ENCODE data around the gene TMEM245.
"Not testable (repeated sequence)": the region's sequence is repeated elsewhere in the genome, so short reads cannot be mapped to it uniquely, and the experiment has no call there.

Gene TMEM245

GRCh38 chr9:109083141-109083540, 36.6 kb downstream of the TMEM245 start:
- no peak for TF ChIP-seq POLR2A (IDR thresholded peaks at IDR 0.05; ENCODE audit: low read depth, low read length)
- FAIRE-seq, result peak; percentile 52
- DNase-seq (ENCODE audit: insufficient read length, low spot score), result no peak

GRCh38 chr9:109082091-109082620, 37.6 kb downstream of the TMEM245 start:
- DNase-seq (ENCODE audit: insufficient read length, low spot score) (no peak), FAIRE-seq (no peak)
- TF ChIP-seq POLR2A (IDR thresholded peaks at IDR 0.05; ENCODE audit: low read depth, low read length), result no peak

- DNase-seq (ENCODE audit: insufficient read length, low spot score) (no peak), FAIRE-seq (no peak)
- no peak for TF ChIP-seq POLR2A (IDR thresholded peaks at IDR 0.05; ENCODE audit: low read depth, low read length)
Observed at GRCh38 chr9:109074236-109074889, 45.4 kb downstream of the TMEM245 start.

- DNase-seq (ENCODE audit: insufficient read length, low spot score) (no peak), FAIRE-seq (no peak)
- no peak for TF ChIP-seq POLR2A (IDR thresholded peaks at IDR 0.05; ENCODE audit: low read depth, low read length)
Observed at GRCh38 chr9:109072821-109073435, 46.8 kb downstream of the TMEM245 start.

- no peak for FAIRE-seq
- no peak for DNase-seq (ENCODE audit: insufficient read length, low spot score)
- no peak for TF ChIP-seq POLR2A (IDR thresholded peaks at IDR 0.05; ENCODE audit: low read depth, low read length)
Observed at GRCh38 chr9:109072133-109072692, 47.5 kb downstream of the TMEM245 start.

GRCh38 chr9:109068764-109069163, 51.0 kb downstream of the TMEM245 start:
- FAIRE-seq (no peak), DNase-seq (ENCODE audit: insufficient read length, low spot score) (no peak)
- no peak for TF ChIP-seq POLR2A (IDR thresholded peaks at IDR 0.05; ENCODE audit: low read depth, low read length)

GRCh38 chr9:109064963-109065702, 54.6 kb downstream of the TMEM245 start:
- TF ChIP-seq POLR2A (IDR thresholded peaks at IDR 0.05; ENCODE audit: low read depth, low read length), result no peak
- DNase-seq (ENCODE audit: insufficient read length, low spot score) (peak; percentile 44), FAIRE-seq (peak; percentile 94)

GRCh38 chr9:109063760-109064159, 56.0 kb downstream of the TMEM245 start:
- no peak for DNase-seq (ENCODE audit: insufficient read length, low spot score)
- no peak for TF ChIP-seq POLR2A (IDR thresholded peaks at IDR 0.05; ENCODE audit: low read depth, low read length)
- peak; percentile 48 for FAIRE-seq

GRCh38 chr9:109062543-109062942, 57.2 kb downstream of the TMEM245 start:
- FAIRE-seq (no peak), DNase-seq (ENCODE audit: insufficient read length, low spot score) (no peak)
- TF ChIP-seq POLR2A (IDR thresholded peaks at IDR 0.05; ENCODE audit: low read depth, low read length), result no peak

GRCh38 chr9:109060191-109060590, 59.6 kb downstream of the TMEM245 start:
- FAIRE-seq (peak; percentile 27), DNase-seq (ENCODE audit: insufficient read length, low spot score) (no peak)
- TF ChIP-seq POLR2A (IDR thresholded peaks at IDR 0.05; ENCODE audit: low read depth, low read length), result no peak

- not testable (repeated sequence) for DNase-seq (ENCODE audit: insufficient read length, low spot score); FAIRE-seq
Observed at GRCh38 chr9:109053121-109053520, 66.6 kb downstream of the TMEM245 start.

GRCh38 chr9:109052416-109052815, 67.3 kb downstream of the TMEM245 start:
- no peak for DNase-seq (ENCODE audit: insufficient read length, low spot score)
- FAIRE-seq, result no peak

GRCh38 chr9:109051733-109052132, 68.0 kb downstream of the TMEM245 start:
- no peak for FAIRE-seq
- TF ChIP-seq POLR2A (IDR thresholded peaks at IDR 0.05; ENCODE audit: low read depth, low read length), result no peak
- no peak for DNase-seq (ENCODE audit: insufficient read length, low spot score)

More at GRCh38 chr9:109052416-109052815, 67.3 kb downstream of the TMEM245 start:
- TF ChIP-seq POLR2A (IDR thresholded peaks at IDR 0.05; ENCODE audit: low read depth, low read length), result no peak

GRCh38 chr9:109050444-109050843, 69.3 kb downstream of the TMEM245 start:
- FAIRE-seq (no peak), DNase-seq (ENCODE audit: insufficient read length, low spot score) (no peak)
- no peak for TF ChIP-seq POLR2A (IDR thresholded peaks at IDR 0.05; ENCODE audit: low read depth, low read length)

All from H54 (cell line).